Fibroblast of lung (primary cell): ENCODE measurements around the gene MPP2. TPM values are rescaled to one million over a fixed set of nuclear protein-coding genes. Genes with fewer than 3 reads are reported as not detected.

Source experiments
- DNase-seq, 2 donors: peaks; one replicate each; pipeline versions ENCODE4 v3.0.0 to v3.0.0-alpha.2; 2010; ENCODE audit warnings: low read depth in 2 of 2
- H2AFZ ChIP-seq: 2 replicates; pipeline ENCODE4 v1.5.1; 2012; ENCODE audit warnings: low read length, control low read depth, inconsistent platforms
- H3K27ac ChIP-seq: 2 replicates; pipeline ENCODE4 v1.5.1; 2011; ENCODE audit warnings: low read length, control low read depth; ENCODE audit not compliant: insufficient read depth
- H3K27me3 ChIP-seq: 2 replicates; pipeline ENCODE4 v1.5.1; 2011; ENCODE audit warnings: mild to moderate bottlenecking, low read length; ENCODE audit not compliant: control insufficient read depth, insufficient read depth
- H3K36me3 ChIP-seq: 2 replicates; pipeline ENCODE4 v1.5.1; 2011; ENCODE audit warnings: low read length; ENCODE audit not compliant: control insufficient read depth, insufficient read depth
- H3K4me1 ChIP-seq: 2 replicates; pipeline ENCODE4 v1.5.1; 2011; ENCODE audit warnings: low read length; ENCODE audit not compliant: control insufficient read depth, insufficient read depth; ENCODE audit errors: extremely low read depth
- H3K4me2 ChIP-seq: 2 replicates; pipeline ENCODE4 v1.5.1; 2011; ENCODE audit warnings: low read length, control low read depth; ENCODE audit not compliant: insufficient read depth; ENCODE audit errors: extremely low read depth
- H3K4me3 ChIP-seq, 4 experiments: fragments of 200-600 bp in 1 of 4; sonication (generic) in 1 of 4; replicated peaks in 1 of 4; 2 replicates each; pipeline ENCODE4 v1.5.1; 2011 to 2016; ENCODE audit warnings: low read length in 4 of 4, low read depth in 3 of 4, mild to moderate bottlenecking in 3 of 4, control low read depth in 2 of 4, inconsistent platforms in 1 of 4, mixed read lengths in 1 of 4; ENCODE audit not compliant: insufficient read depth in 1 of 4; ENCODE audit errors: control extremely low read depth in 1 of 4
- H3K79me2 ChIP-seq: 2 replicates; pipeline ENCODE4 v1.5.1; 2012; ENCODE audit warnings: mild to moderate bottlenecking, low read length, inconsistent platforms; ENCODE audit not compliant: control insufficient read depth, insufficient read depth
- H3K9ac ChIP-seq: 2 replicates; pipeline ENCODE4 v1.5.1; 2011; ENCODE audit warnings: mild to moderate bottlenecking, low read length, control low read depth; ENCODE audit not compliant: insufficient read depth
- H3K9me3 ChIP-seq: 2 replicates; pipeline ENCODE4 v1.5.1; 2012; ENCODE audit warnings: low read depth, low read length; ENCODE audit not compliant: control insufficient read depth, insufficient read depth
- H4K20me1 ChIP-seq: 2 replicates; pipeline ENCODE4 v1.5.1; 2011; ENCODE audit warnings: low read length; ENCODE audit not compliant: control insufficient read depth, insufficient read depth; ENCODE audit errors: extremely low read depth
- EZH2 ChIP-seq: IDR thresholded peaks from 2 replicates; pipeline ENCODE4 v1.5.1; 2012; ENCODE audit warnings: low read length, control low read depth, mild to moderate bottlenecking; ENCODE audit errors: missing control alignments
- polyA plus RNA-seq, 2 donors: library from polyadenylated mRNA; depleted of rRNA in 1 of 2; stranded (reverse) in 1 of 2; unstranded in 1 of 2; fragments of >200 nt; gene quantifications; 2 replicates each; pipeline ENCODE4 v1.2.1, GENCODE V29; 2011 to 2012; ENCODE audit warnings: missing spikeins in 1 of 2
- total RNA-seq: library from RNA; depleted of rRNA; stranded (reverse); fragments of >200 nt; gene quantifications from 2 replicates; pipeline ENCODE4 v1.2.1, GENCODE V29; 2014
- TF ChIP-seq, protein P1 (sequence below), 2 donors: IDR thresholded peaks in 1 of 2; conservative IDR thresholded peaks in 1 of 2; 1 replicate in 1 of 2; 2 replicates in 1 of 2; pipeline ENCODE4 v1.5.1; 2011 to 2012; ENCODE audit warnings: low read length in 2 of 2, control low read depth in 1 of 2, inconsistent platforms in 1 of 2, low read depth in 1 of 2, mild to moderate bottlenecking in 1 of 2

Gene MPP2
- total and polyA plus RNA-seq, 2 donors (not counting 1 experiment from before 2014, with no cell fraction given): 1.2 to 2.1 TPM

GRCh38 chr17:43950554-43950953 is 43.2 kb upstream of the MPP2 start:
- H3K79me2 ChIP-seq: no peaks in the 10 kb centered on the region
- H3K9me3 ChIP-seq: no peaks in the 10 kb centered on the region
- no peak overlapping the region for H3K4me3 ChIP-seq
- DNase-seq: no peak
- no peaks in the 10 kb centered on the region for H3K36me3 ChIP-seq
- no peaks in the 10 kb centered on the region for H3K4me1 ChIP-seq
- H3K4me2 ChIP-seq: no peak overlapping the region
- TF ChIP-seq, protein P1, sequence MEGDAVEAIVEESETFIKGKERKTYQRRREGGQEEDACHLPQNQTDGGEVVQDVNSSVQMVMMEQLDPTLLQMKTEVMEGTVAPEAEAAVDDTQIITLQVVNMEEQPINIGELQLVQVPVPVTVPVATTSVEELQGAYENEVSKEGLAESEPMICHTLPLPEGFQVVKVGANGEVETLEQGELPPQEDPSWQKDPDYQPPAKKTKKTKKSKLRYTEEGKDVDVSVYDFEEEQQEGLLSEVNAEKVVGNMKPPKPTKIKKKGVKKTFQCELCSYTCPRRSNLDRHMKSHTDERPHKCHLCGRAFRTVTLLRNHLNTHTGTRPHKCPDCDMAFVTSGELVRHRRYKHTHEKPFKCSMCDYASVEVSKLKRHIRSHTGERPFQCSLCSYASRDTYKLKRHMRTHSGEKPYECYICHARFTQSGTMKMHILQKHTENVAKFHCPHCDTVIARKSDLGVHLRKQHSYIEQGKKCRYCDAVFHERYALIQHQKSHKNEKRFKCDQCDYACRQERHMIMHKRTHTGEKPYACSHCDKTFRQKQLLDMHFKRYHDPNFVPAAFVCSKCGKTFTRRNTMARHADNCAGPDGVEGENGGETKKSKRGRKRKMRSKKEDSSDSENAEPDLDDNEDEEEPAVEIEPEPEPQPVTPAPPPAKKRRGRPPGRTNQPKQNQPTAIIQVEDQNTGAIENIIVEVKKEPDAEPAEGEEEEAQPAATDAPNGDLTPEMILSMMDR (conservative IDR thresholded peaks at IDR 0.05 in 1 of 2, IDR thresholded peaks at IDR 0.05 in 1 of 2; ENCODE audit: low read depth in 1 of 2, low read length in 2 of 2): no peak
- TF ChIP-seq EZH2: no peak
- H3K27ac ChIP-seq: no peak overlapping the region
- no peak overlapping the region for H2AFZ ChIP-seq
- no peak overlapping the region for H3K9ac ChIP-seq
- H4K20me1 ChIP-seq: no peaks in the 10 kb centered on the region
- peaks cover 47% of the 10 kb centered on the region for H3K27me3 ChIP-seq

GRCh38 chr17:43949781-43950180 is 42.4 kb upstream of the MPP2 start:
- H3K4me1 ChIP-seq: peaks cover 2% of the 10 kb centered on the region
- TF ChIP-seq EZH2: no peak
- TF ChIP-seq, protein P1 (conservative IDR thresholded peaks at IDR 0.05 in 1 of 2, IDR thresholded peaks at IDR 0.05 in 1 of 2; ENCODE audit: low read depth in 1 of 2, low read length in 2 of 2): peak in 1 of 2 donors; percentile 3
- no peaks in the 10 kb centered on the region for H4K20me1 ChIP-seq
- no peak for DNase-seq
- H3K4me2 ChIP-seq: no peak overlapping the region
- H3K36me3 ChIP-seq: no peaks in the 10 kb centered on the region
- H3K27ac ChIP-seq: no peak overlapping the region
- no peaks in the 10 kb centered on the region for H3K79me2 ChIP-seq
- H3K4me3 ChIP-seq: no peak overlapping the region
- H3K27me3 ChIP-seq: peaks cover 42% of the 10 kb centered on the region
- H3K9ac ChIP-seq: no peak overlapping the region
- H2AFZ ChIP-seq: no peak overlapping the region
- no peaks in the 10 kb centered on the region for H3K9me3 ChIP-seq

GRCh38 chr17:43946781-43947180 is 39.4 kb upstream of the MPP2 start:
- no peaks in the 10 kb centered on the region for H4K20me1 ChIP-seq
- no peaks in the 10 kb centered on the region for H3K79me2 ChIP-seq
- no peak overlapping the region for H3K4me3 ChIP-seq
- H2AFZ ChIP-seq: no peak overlapping the region
- H3K9ac ChIP-seq: no peak overlapping the region
- peaks cover 16% of the 10 kb centered on the region for H3K27me3 ChIP-seq
- H3K27ac ChIP-seq: no peak overlapping the region
- no peaks in the 10 kb centered on the region for H3K9me3 ChIP-seq
- no peak for DNase-seq
- TF ChIP-seq, protein P1 (conservative IDR thresholded peaks at IDR 0.05 in 1 of 2, IDR thresholded peaks at IDR 0.05 in 1 of 2; ENCODE audit: low read depth in 1 of 2, low read length in 2 of 2): no peak
- no peak for TF ChIP-seq EZH2
- H3K4me1 ChIP-seq: peaks cover 2% of the 10 kb centered on the region
- H3K4me2 ChIP-seq: no peak overlapping the region
- no peaks in the 10 kb centered on the region for H3K36me3 ChIP-seq
